Right cardiac atrium (tissue), 5 donors: ENCODE results near the gene TRIM7. TPM values are rescaled to one million over a fixed set of nuclear protein-coding genes. Genes with fewer than 3 reads are reported as not detected.

Experiments used
- ATAC-seq, 2 donors: fragments of 200-7000 bp; cut with Tn5 transposase; one replicate each; pipeline versions ENCODE4 v1.8.0 to v1.9.1; 2020; ENCODE audit warnings: moderate library complexity in 2 of 2, mild to moderate bottlenecking in 1 of 2
- DNase-seq, 3 donors: peaks; one replicate each; pipeline ENCODE4 v3.0.0-alpha.2; 2020
- H3K27ac ChIP-seq: one replicate; pipeline ENCODE4 v1.5.1; 2013; ENCODE audit warnings: mild to moderate bottlenecking, low read length, control low read depth, moderate library complexity
- H3K27me3 ChIP-seq: one replicate; pipeline ENCODE4 v1.6.1; 2013; ENCODE audit not compliant: control insufficient read depth, insufficient read depth
- H3K4me1 ChIP-seq: one replicate; pipeline ENCODE4 v1.6.1; 2013; ENCODE audit warnings: low read length; ENCODE audit not compliant: control insufficient read depth, insufficient read depth
- H3K4me3 ChIP-seq: one replicate; pipeline ENCODE4 v1.5.1; 2013; ENCODE audit warnings: low read length, control low read depth
- H3K9me3 ChIP-seq: one replicate; pipeline ENCODE4 v1.6.1; 2013; ENCODE audit warnings: low read length; ENCODE audit not compliant: control insufficient read depth
- WGBS: extraction: QIAGEN DNeasy Blood & Tissue Kit; methylation state at CpG from one replicate; pipeline ENCODE4 v1.1.7; 2013; 5-methylcytosine and 5-hydroxymethylcytosine counted together
- intact Hi-C, 4 donors: fragments of 100-400 bp; cut with DNase I; formaldehyde crosslinking; loops; one replicate each; pipeline versions ENCODE4 v1.11.0 to v1.14.0; 2022 to 2023
- polyA plus RNA-seq: library from polyadenylated mRNA; stranded (reverse); fragments of 200-250 nt; gene quantifications from one replicate; pipeline ENCODE4 v1.2.3, GENCODE V29; 2013
- total RNA-seq, 4 donors: library from RNA; stranded (reverse); fragmentation: NEBNext Ultra II Directional; extraction: Animal tissue kit (Norgen Biotek cat#: 25700); gene quantifications; one replicate each; pipeline ENCODE4 v1.2.1, GENCODE V29; 2021
- donor health status: healthy with polysubstance abuse.
- donor health status: DM: no; HTN: yes; CAD: no.
- donor health status: DM: no; HTN: no; CAD: no.
- donor health status: DM: no; HTN: yes; CAD: no; lungs with severe emphysema.
- donor health status: DM: yes; HTN: yes; CAD: no.

The TRIM7 gene
- total and polyA plus RNA-seq, 5 donors = 3.8 to 13.1 (median 4.8) TPM

DNA sequence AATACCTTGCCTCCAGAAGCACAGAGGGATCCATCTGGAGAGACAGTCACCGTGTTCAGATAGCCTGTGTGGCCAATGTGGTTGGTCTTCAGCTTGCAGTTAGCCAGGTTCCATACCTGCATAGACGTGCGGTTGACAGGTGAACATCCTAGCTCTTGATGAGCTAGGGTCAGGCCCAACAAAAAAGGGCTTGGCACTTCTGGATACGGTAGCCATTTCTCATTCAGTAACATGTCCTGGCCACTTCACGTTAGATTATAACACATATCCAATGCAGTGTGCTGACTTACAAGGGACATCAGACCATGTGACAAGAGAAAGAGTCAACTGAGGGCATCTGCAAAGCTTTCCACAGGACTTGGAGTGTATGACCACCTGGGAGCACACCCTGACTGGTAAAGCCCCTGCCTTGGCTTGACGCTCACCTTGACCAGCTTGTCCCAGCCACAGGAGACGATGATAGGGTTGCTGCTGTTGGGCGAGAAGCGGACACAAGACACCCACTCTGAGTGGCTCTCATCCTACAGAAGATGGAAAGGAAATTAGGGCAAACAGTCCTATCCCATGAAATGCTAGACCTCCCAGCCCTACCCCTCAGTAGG lies 34.2 kb upstream of the TRIM7 start:
- no peak overlapping the region for H3K27ac ChIP-seq
- intact Hi-C loops = no loop called here
- ATAC-seq (no peak), DNase-seq (no peak)
- WGBS = 88% methylated on average over 9 of the region's 9 CpGs
- H3K9me3 ChIP-seq = no peaks in the 10 kb centered on the region
- no peak overlapping the region for H3K4me3 ChIP-seq
- H3K4me1 ChIP-seq = peaks cover 3% of the 10 kb centered on the region
- no peaks in the 10 kb centered on the region for H3K27me3 ChIP-seq

DNA sequence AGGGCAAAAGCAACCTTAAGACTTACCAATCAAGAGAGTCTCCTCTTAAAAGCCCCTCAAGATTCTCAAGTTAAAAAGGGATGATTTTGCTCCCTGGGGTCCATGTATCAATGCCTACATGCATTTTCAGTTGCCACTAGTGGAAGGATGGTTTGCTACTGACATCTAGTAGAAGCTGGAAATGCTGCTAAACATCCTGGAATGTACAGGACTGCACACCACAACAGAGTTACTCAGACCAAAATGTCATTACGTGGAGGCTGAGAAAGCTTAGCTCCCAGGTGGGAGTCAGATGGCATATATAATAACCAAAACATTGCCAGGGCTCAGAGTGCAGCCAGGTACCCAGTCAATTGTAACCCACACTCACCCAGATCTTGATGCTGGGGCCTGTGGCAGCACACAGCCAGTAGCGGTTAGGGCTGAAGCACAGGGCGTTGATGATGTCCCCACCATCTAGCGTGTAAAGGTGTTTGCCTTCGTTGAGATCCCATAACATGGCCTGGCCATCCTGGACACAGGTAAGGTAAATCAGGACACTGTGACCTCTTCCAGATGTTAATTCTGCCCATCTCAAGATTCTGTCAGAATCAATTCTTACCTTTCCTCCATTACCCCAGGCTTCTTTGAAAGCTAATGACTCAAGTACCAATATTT lies 32.9 kb upstream of the TRIM7 start:
- Histone ChIP-seq H3K4me3 (no peak overlapping the region), H3K4me1 (peaks cover 3% of the 10 kb centered on the region), H3K27ac (no peak overlapping the region), H3K27me3 (no peaks in the 10 kb centered on the region), H3K9me3 (no peaks in the 10 kb centered on the region)
- WGBS = 92% methylated on average over 5 of the region's 5 CpGs
- no peak for ATAC-seq
- no peak for DNase-seq
- intact Hi-C loops = no loop called here

- DNase-seq (no peak), ATAC-seq (no peak)
- no peak overlapping the region for H3K4me3 ChIP-seq
- H3K4me1 ChIP-seq = peaks cover 3% of the 10 kb centered on the region
- 88% methylated on average over 10 of the region's 10 CpGs for WGBS
- intact Hi-C loops = no loop called here
- H3K27ac ChIP-seq = no peak overlapping the region
- H3K9me3 ChIP-seq = no peaks in the 10 kb centered on the region
- H3K27me3 ChIP-seq = no peaks in the 10 kb centered on the region
These were observed 32.1 kb upstream of the TRIM7 start for GRCh38 chr5:181236954-181237641.

- no peak for ATAC-seq
- no peak overlapping the region for H3K4me3 ChIP-seq
- H3K27ac ChIP-seq = no peak overlapping the region
- 81% methylated on average over 6 of the region's 6 CpGs for WGBS
- DNase-seq = no peak
- no peaks in the 10 kb centered on the region for H3K9me3 ChIP-seq
- intact Hi-C loops = no loop called here
- H3K4me1 ChIP-seq = no peaks in the 10 kb centered on the region
- no peaks in the 10 kb centered on the region for H3K27me3 ChIP-seq
These were observed 31.5 kb upstream of the TRIM7 start for GRCh38 chr5:181236471-181236870.

DNA sequence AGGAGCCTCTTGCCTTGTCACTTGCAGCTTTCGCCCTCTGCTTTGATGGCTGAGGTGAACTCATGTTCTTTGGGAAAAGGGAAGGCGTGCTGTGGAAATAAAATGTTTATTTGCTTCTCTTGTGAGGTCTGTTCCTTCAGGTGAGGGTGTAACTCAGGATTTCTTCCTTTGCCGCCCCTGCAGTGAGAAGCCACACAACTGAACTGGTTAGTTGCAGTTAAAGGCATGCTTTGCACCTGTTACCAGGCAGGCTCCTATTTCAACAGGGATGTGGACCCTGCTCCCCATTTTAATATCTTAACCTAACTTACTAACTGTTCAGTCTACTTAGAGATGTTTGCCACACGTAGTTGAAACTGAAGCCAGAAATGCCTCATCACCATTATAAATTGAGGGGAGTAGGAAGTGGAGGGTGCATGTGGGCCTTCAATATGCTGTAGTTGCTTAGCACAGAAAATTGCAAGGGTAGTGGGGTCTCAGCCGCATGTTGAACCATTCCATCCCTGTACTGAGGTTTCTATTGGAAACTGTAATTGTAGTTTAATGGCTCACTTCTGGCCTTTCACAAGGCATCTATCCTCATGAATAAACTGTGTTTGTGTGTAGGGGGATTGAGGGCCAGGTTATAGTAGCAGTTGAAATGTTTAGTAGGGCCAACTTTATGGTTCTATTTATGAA lies 30.8 kb upstream of the TRIM7 start:
- WGBS = 78% methylated on average over 5 of the region's 5 CpGs
- no peaks in the 10 kb centered on the region for H3K9me3 ChIP-seq
- no peak overlapping the region for H3K27ac ChIP-seq
- H3K4me3 ChIP-seq = no peak overlapping the region
- no peaks in the 10 kb centered on the region for H3K4me1 ChIP-seq
- no peaks in the 10 kb centered on the region for H3K27me3 ChIP-seq
- no peak for ATAC-seq
- intact Hi-C loops = no loop called here
- DNase-seq = no peak

- Histone ChIP-seq H3K27ac (no peak overlapping the region), H3K9me3 (no peaks in the 10 kb centered on the region), H3K27me3 (no peaks in the 10 kb centered on the region), H3K4me3 (no peak overlapping the region), H3K4me1 (no peaks in the 10 kb centered on the region)
- no peak for ATAC-seq
- no peak for DNase-seq
- 78% methylated on average over 5 of the region's 5 CpGs for WGBS
- intact Hi-C loops = no loop called here
These were observed 30.3 kb upstream of the TRIM7 start for GRCh38 chr5:181235323-181235688.

DNA sequence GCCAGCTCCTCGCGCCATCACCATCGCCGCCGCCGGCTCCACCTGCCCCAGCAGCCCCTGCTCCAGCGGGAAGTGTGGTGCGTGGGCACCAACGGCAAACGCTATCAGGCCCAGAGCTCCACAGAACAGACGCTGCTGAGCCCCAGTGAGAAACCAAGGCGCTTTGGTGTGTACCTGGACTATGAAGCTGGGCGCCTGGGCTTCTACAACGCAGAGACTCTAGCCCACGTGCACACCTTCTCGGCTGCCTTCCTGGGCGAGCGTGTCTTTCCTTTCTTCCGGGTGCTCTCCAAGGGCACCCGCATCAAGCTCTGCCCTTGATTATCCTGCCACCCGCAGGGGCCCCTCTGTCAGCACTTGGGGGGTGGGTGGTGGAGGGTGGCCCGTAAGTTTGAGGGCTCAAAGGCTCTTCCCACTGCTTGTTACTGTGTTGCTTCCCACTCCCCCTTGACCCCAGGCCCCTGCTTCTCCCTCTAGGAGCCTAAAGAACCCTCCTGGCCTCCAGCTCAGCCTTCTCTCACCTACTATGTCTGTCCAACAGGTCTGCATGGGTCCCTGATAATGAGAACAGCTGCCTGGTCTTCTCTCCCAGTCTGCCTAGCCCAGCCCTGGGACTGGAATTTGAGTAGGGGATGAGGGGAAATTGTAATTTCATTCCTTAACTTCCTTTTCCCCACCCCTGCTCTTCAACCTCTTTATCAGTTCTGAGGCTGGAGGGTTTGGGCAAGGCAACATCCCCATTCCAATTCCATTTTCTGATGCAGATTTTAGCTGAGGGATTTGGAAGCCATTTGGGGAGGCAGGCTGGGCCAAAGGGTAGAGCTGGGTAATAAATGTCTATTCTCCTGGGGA lies 29.7 kb upstream of the TRIM7 start:
- no peak overlapping the region for H3K27ac ChIP-seq

DNA sequence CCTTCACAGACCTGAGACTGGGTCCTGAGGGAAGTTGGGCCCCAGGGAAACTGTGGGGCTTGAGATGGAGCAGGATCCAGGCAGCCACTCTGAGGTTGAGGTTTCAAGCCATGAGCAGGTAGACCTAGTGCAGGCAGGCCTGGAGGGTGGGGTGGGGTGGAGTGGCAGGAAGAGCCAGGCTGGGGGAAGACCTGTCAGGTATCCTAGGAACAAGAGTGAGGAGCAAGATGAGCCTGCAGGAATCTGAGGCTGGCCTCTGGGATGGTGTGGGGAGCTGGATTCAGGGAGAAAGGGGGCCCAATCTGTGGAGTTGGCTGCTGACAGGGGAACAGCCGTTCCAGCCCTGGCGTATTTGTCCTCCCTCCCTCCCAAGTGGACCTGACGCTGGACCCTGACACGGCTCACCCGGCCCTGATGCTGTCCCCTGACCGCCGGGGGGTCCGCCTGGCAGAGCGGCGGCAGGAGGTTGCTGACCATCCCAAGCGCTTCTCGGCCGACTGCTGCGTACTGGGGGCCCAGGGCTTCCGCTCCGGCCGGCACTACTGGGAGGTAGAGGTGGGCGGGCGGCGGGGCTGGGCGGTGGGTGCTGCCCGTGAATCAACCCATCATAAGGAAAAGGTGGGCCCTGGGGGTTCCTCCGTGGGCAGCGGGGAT lies 28.9 kb upstream of the TRIM7 start:
- H3K27ac ChIP-seq = no peak overlapping the region
- H3K9me3 ChIP-seq = no peaks in the 10 kb centered on the region
- DNase-seq = no peak
- intact Hi-C loops = no loop called here
- no peaks in the 10 kb centered on the region for H3K27me3 ChIP-seq
- no peak overlapping the region for H3K4me3 ChIP-seq
- 86% methylated on average over 24 of the region's 24 CpGs for WGBS
- H3K4me1 ChIP-seq = no peaks in the 10 kb centered on the region
- ATAC-seq = peak; percentile 7 to 16

More for the DNA sequence above, 29.7 kb upstream of the TRIM7 start:
- ATAC-seq (peak in 1 of 2 donors; percentile 24), DNase-seq (peak in 1 of 3 donors; percentile 59)
- Histone ChIP-seq H3K27me3 (no peaks in the 10 kb centered on the region), H3K4me3 (no peak overlapping the region), H3K4me1 (no peaks in the 10 kb centered on the region), H3K9me3 (no peaks in the 10 kb centered on the region)
- intact Hi-C loops = no loop called here
- 83% methylated on average over 22 of the region's 22 CpGs for WGBS

GRCh38 chr5:181233088-181233800 lies 28.2 kb upstream of the TRIM7 start:
- intact Hi-C loops = no loop called here
- 76% methylated on average over 16 of the region's 16 CpGs for WGBS
- no peak for ATAC-seq

DNA sequence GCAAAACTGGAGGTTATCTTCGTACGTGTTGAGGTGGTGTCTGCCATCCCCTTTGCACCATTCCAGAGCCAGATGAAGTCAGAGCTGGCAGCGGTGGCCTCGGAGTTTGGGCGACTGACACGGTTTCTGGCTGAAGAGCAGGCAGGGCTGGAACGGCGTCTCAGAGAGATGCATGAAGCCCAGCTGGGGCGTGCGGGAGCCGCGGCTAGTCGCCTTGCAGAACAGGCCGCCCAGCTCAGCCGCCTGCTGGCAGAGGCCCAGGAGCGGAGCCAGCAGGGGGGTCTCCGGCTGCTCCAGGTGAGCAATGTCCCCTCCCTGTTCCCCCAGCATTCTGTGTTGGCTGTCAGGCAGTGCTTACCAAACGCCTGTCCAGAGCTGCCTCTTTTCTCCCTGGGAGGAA lies 27.6 kb upstream of the TRIM7 start:
- H3K27me3 ChIP-seq = no peaks in the 10 kb centered on the region
- no peak overlapping the region for H3K27ac ChIP-seq
- intact Hi-C loops = no loop called here
- DNase-seq = peak in 2 of 3 donors; percentile 52 to 62
- ATAC-seq = no peak
- no peaks in the 10 kb centered on the region for H3K4me1 ChIP-seq
- H3K9me3 ChIP-seq = no peaks in the 10 kb centered on the region
- WGBS = 85% methylated on average over 18 of the region's 18 CpGs
- no peak overlapping the region for H3K4me3 ChIP-seq

More at GRCh38 chr5:181233088-181233800, 28.2 kb upstream of the TRIM7 start:
- Histone ChIP-seq H3K9me3 (no peaks in the 10 kb centered on the region), H3K27ac (no peak overlapping the region), H3K4me3 (no peak overlapping the region), H3K27me3 (no peaks in the 10 kb centered on the region), H3K4me1 (no peaks in the 10 kb centered on the region)
- DNase-seq = peak in 1 of 3 donors; percentile 48
